Activated B cell treated with CpG ODN at 0.5 μM for 24 hours (primary cell): ENCODE data around the gene VCAN. TPM values are rescaled to one million over a fixed set of nuclear protein-coding genes. Genes with fewer than 3 reads are reported as not detected.

Source experiments
- ATAC-seq: fragments of 200-7000 bp; cut with Tn5 transposase; one replicate; pipeline ENCODE4 v1.10.0; 2021; ENCODE audit warnings: low read depth, mild to moderate bottlenecking, moderate library complexity
- CTCF ChIA-PET: fragments of 350-600 bp; sonication (Branson Sonifier 250); formaldehyde crosslinking; loops from one replicate; lab custom pipeline; 2021; ENCODE audit warnings: antibody characterized with exemption; lab: Charles Lee
- POLR2A ChIA-PET: fragments of 350-600 bp; sonication (Branson Sonifier 250); formaldehyde crosslinking; loops from one replicate; lab custom pipeline; 2021; ENCODE audit warnings: antibody characterized with exemption; lab: Charles Lee
- DNase-seq: peaks from one replicate; pipeline ENCODE4 v3.0.0; 2022
- H3K27ac Mint-ChIP-seq: one replicate; pipeline ENCODE4 v1.8.0; 2020; ENCODE audit warnings: mixed read lengths
- H3K27me3 Mint-ChIP-seq: one replicate; pipeline ENCODE4 v1.8.0; 2021; ENCODE audit warnings: mixed read lengths
- H3K36me3 Mint-ChIP-seq: one replicate; pipeline ENCODE4 v1.8.0; 2021; ENCODE audit warnings: low read depth, mixed read lengths
- H3K4me1 Mint-ChIP-seq: one replicate; pipeline ENCODE4 v1.8.0; 2021; ENCODE audit warnings: mixed read lengths
- H3K4me3 Mint-ChIP-seq: one replicate; pipeline ENCODE4 v1.8.0; 2020; ENCODE audit warnings: mild to moderate bottlenecking, mixed read lengths
- H3K9me3 Mint-ChIP-seq: one replicate; pipeline ENCODE4 v1.8.0; 2020; ENCODE audit warnings: mixed read lengths
- intact Hi-C: fragments of 100-400 bp; cut with micrococcal nuclease; formaldehyde crosslinking; loops from one replicate; pipeline ENCODE4 v1.15.1; 2024
- total RNA-seq: library from RNA; stranded (reverse); gene quantifications from 2 replicates; pipeline ENCODE4 v1.2.3, GENCODE V29; 2022
- TF ChIP-seq, protein P1 (sequence below): fragments of 200-600 bp; IDR thresholded peaks from one replicate; pipeline ENCODE4 v1.8.0; 2022; ENCODE audit warnings: antibody characterized with exemption, mild to moderate bottlenecking

VCAN gene
- total RNA-seq, 1 donor from 2014 or later: 0.16 TPM

DNA sequence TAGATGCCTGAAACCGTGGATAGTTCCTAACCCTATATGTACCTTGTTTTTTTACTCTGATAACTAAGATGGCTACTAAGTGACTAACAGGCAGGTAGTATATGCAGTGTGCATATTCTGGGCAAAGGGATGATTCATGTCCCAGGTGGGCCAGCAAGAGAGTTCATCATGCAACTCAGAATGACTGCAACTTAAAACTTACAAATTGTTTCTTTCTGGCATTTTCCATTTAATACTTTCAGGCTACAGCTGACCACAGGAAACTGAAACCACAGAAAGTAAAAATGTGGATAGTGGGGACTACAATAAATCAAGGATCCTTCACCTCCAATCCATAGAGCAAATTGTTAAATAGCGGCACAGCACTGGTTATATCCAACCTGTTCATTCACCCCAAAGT is 30.7 kb upstream of the VCAN start:
- no peaks in the 10 kb centered on the region for H3K36me3 Mint-ChIP-seq
- no peaks in the 10 kb centered on the region for H3K27me3 Mint-ChIP-seq
- H3K4me3 Mint-ChIP-seq: no peak overlapping the region
- ChIA-PET CTCF (no interaction called here), POLR2A (no interaction called here)
- H3K27ac Mint-ChIP-seq: no peak overlapping the region
- DNase-seq (no peak), ATAC-seq (no peak)
- H3K9me3 Mint-ChIP-seq: no peaks in the 10 kb centered on the region
- H3K4me1 Mint-ChIP-seq: peaks cover 4% of the 10 kb centered on the region
- intact Hi-C loops: no loop called here
- TF ChIP-seq, protein P1, sequence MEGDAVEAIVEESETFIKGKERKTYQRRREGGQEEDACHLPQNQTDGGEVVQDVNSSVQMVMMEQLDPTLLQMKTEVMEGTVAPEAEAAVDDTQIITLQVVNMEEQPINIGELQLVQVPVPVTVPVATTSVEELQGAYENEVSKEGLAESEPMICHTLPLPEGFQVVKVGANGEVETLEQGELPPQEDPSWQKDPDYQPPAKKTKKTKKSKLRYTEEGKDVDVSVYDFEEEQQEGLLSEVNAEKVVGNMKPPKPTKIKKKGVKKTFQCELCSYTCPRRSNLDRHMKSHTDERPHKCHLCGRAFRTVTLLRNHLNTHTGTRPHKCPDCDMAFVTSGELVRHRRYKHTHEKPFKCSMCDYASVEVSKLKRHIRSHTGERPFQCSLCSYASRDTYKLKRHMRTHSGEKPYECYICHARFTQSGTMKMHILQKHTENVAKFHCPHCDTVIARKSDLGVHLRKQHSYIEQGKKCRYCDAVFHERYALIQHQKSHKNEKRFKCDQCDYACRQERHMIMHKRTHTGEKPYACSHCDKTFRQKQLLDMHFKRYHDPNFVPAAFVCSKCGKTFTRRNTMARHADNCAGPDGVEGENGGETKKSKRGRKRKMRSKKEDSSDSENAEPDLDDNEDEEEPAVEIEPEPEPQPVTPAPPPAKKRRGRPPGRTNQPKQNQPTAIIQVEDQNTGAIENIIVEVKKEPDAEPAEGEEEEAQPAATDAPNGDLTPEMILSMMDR: no peak

DNA sequence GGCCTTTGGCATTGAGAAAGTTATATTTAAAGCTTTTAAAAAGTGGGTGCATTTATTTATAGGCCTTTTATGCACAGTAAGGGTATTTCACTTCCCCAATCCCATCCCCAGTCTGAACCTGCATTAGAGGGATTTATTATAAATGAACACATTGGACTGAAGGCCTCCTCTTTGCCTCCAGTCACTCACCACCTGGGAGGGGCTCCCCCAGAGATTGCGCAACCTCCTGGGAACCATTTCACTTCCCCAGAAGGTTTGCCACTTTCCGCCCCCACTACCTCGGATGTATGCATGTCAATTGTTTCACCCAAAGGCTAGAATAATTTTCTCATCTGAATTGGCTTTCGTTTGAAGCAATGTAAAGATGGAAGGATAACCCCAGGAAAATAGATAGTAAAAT is 29.8 kb upstream of the VCAN start:
- H3K27me3 Mint-ChIP-seq: no peaks in the 10 kb centered on the region
- H3K36me3 Mint-ChIP-seq: no peaks in the 10 kb centered on the region
- ATAC-seq (no peak), DNase-seq (no peak)
- intact Hi-C loops: no loop called here
- H3K4me1 Mint-ChIP-seq: peaks cover 4% of the 10 kb centered on the region
- CTCF ChIA-PET: no interaction called here
- POLR2A ChIA-PET: no interaction called here
- H3K4me3 Mint-ChIP-seq: no peak overlapping the region
- H3K27ac Mint-ChIP-seq: no peak overlapping the region
- TF ChIP-seq, protein P1: no peak
- H3K9me3 Mint-ChIP-seq: no peaks in the 10 kb centered on the region

DNA sequence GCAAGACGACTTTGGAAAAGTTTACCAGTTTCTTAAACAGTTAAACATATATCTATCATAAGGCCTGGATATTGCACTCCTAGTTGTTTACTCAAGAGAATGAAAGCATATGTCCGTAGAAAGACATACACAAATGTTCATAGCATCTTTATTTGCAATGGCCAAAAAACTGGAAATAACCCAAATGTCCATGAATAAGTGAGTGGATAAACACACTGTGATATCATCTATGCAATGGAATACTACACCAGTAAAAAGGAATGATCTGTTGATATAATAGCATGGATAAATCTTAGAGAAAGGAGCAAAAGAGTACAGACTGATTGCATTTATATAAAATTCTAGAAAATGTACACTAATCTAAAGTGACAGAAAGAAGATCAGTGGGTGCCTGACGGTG is 28.0 kb upstream of the VCAN start:
- TF ChIP-seq, protein P1: no peak
- ChIA-PET CTCF (no interaction called here), POLR2A (no interaction called here)
- ATAC-seq (no peak), DNase-seq (no peak)
- no peaks in the 10 kb centered on the region for H3K9me3 Mint-ChIP-seq
- H3K36me3 Mint-ChIP-seq: no peaks in the 10 kb centered on the region
- H3K4me1 Mint-ChIP-seq: peaks cover 4% of the 10 kb centered on the region
- H3K27me3 Mint-ChIP-seq: no peaks in the 10 kb centered on the region
- no peak overlapping the region for H3K27ac Mint-ChIP-seq
- no peak overlapping the region for H3K4me3 Mint-ChIP-seq
- intact Hi-C loops: no loop called here

- POLR2A ChIA-PET: no interaction called here
- H3K9me3 Mint-ChIP-seq: no peaks in the 10 kb centered on the region
- DNase-seq: no peak
- TF ChIP-seq, protein P1: no peak
- no peaks in the 10 kb centered on the region for H3K36me3 Mint-ChIP-seq
- no peak overlapping the region for H3K4me3 Mint-ChIP-seq
- no peak overlapping the region for H3K27ac Mint-ChIP-seq
- no peak for ATAC-seq
- peaks cover 4% of the 10 kb centered on the region for H3K4me1 Mint-ChIP-seq
- H3K27me3 Mint-ChIP-seq: no peaks in the 10 kb centered on the region
- intact Hi-C loops: no loop called here
- CTCF ChIA-PET: no interaction called here
Measured at GRCh38 chr5:83444445-83444844, 27.1 kb upstream of the VCAN start.

DNA sequence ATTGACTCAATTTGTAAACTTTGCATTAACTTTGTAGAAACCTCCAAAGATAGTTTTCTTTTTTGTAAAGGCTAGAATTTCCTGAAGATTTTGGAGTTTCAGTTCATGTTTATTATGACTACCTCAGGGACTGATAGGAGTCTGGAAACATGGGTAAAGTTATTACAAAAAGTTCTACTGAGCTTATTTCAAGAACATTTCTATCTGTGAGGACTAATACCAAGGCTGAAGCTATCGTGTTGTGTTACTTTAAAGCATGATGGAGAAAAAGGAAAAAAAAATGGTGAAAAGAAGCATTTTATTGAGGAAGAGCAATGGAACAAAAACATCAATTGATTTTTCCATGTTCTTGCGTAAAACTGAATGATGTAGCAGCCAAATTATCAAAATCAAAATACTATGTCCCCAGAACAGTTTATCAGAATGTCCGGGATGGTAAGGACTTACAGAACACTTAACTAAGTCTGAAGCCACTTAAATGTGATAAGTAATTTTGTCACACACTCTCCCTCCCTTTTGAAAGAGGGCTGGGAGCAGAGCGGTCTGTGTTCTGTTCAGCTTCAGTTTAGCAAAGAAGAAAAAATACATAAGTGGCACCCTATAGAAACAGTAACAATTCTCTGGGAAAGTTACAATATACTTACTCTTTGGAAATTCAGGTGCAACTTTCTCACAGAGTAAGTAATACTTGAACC is 25.1 kb upstream of the VCAN start:
- intact Hi-C loops: no loop called here
- CTCF ChIA-PET: no interaction called here
- no peak for DNase-seq
- ATAC-seq: no peak
- Mint-ChIP-seq H3K36me3 (no peaks in the 10 kb centered on the region), H3K27ac (no peak overlapping the region), H3K4me1 (peaks cover 4% of the 10 kb centered on the region), H3K4me3 (no peak overlapping the region), H3K27me3 (peaks cover 5% of the 10 kb centered on the region), H3K9me3 (no peaks in the 10 kb centered on the region)
- POLR2A ChIA-PET: no interaction called here
- TF ChIP-seq, protein P1: no peak
